Mesothelial cell of epicardium (in vitro differentiated cells): ENCODE data around the gene MAS1. TPM values are rescaled to one million over a fixed set of nuclear protein-coding genes. Genes with fewer than 3 reads are reported as not detected.

Experiments
- DNase-seq, 2 experiments: peaks; one replicate each; pipeline ENCODE4 v3.0.0; 2021; ENCODE audit warnings: low spot score in 2 of 2; ENCODE audit not compliant: unreplicated experiment in 2 of 2
- H3K27ac Mint-ChIP-seq: 2 replicates; pipeline ENCODE4 v1.8.0; 2021; ENCODE audit warnings: mixed read lengths
- H3K27me3 Mint-ChIP-seq: 2 replicates; pipeline ENCODE4 v1.8.0; 2021; ENCODE audit warnings: low read depth, mixed read lengths
- H3K36me3 Mint-ChIP-seq: 2 replicates; pipeline ENCODE4 v1.8.0; 2021; ENCODE audit warnings: mixed read lengths
- H3K4me1 Mint-ChIP-seq: 2 replicates; pipeline ENCODE4 v1.8.0; 2021; ENCODE audit warnings: mixed read lengths
- H3K4me3 Mint-ChIP-seq: 2 replicates; pipeline ENCODE4 v1.8.0; 2021; ENCODE audit warnings: mild to moderate bottlenecking, moderate library complexity, mixed read lengths
- H3K9me3 Mint-ChIP-seq: 2 replicates; pipeline ENCODE4 v1.8.0; 2021; ENCODE audit warnings: mixed read lengths
- total RNA-seq: library from RNA; stranded (reverse); gene quantifications from 3 replicates; pipeline ENCODE4 v1.2.1, GENCODE V29; 2021
- TF ChIP-seq, protein P1 (sequence below): fragments of 200-600 bp; sonication (generic); IDR thresholded peaks from one replicate; pipeline ENCODE4 v1.5.0; 2021; ENCODE audit warnings: antibody characterized with exemption; ENCODE audit not compliant: unreplicated experiment

Gene MAS1
- total RNA-seq, 1 donor from 2014 or later: not detected

DNA sequence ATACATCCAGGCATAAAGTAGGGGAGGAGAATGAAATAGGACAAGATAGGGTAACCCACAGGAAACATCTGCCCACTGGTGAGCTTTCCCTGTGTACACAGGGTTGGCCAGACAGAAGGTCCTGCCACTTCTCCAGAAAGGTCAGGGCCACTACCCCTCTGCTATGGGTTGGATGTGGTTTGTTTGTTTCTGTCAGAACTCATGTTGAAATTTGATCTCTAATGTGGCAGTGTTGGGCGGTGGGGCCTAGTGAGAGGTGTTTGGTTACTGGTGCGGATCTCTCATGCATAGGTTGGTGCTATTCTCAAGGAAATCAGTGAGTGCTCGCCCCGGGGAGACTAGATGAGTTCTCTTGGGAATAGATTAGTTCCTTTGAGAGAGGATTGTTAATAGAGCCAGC is 15.6 kb upstream of the MAS1 start:
- Mint-ChIP-seq H3K27ac (no peak overlapping the region), H3K4me3 (no peak overlapping the region), H3K27me3 (no peaks in the 10 kb centered on the region), H3K4me1 (no peaks in the 10 kb centered on the region), H3K36me3 (no peaks in the 10 kb centered on the region), H3K9me3 (peaks cover 2% of the 10 kb centered on the region)
- DNase-seq: no peak
- TF ChIP-seq, protein P1, sequence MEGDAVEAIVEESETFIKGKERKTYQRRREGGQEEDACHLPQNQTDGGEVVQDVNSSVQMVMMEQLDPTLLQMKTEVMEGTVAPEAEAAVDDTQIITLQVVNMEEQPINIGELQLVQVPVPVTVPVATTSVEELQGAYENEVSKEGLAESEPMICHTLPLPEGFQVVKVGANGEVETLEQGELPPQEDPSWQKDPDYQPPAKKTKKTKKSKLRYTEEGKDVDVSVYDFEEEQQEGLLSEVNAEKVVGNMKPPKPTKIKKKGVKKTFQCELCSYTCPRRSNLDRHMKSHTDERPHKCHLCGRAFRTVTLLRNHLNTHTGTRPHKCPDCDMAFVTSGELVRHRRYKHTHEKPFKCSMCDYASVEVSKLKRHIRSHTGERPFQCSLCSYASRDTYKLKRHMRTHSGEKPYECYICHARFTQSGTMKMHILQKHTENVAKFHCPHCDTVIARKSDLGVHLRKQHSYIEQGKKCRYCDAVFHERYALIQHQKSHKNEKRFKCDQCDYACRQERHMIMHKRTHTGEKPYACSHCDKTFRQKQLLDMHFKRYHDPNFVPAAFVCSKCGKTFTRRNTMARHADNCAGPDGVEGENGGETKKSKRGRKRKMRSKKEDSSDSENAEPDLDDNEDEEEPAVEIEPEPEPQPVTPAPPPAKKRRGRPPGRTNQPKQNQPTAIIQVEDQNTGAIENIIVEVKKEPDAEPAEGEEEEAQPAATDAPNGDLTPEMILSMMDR: no peak

GRCh38 chr6:159876242-159876641 is 14.5 kb upstream of the MAS1 start:
- H3K4me1 Mint-ChIP-seq: no peaks in the 10 kb centered on the region
- no peaks in the 10 kb centered on the region for H3K27me3 Mint-ChIP-seq
- no peaks in the 10 kb centered on the region for H3K9me3 Mint-ChIP-seq
- no peak for DNase-seq
- H3K4me3 Mint-ChIP-seq: no peak overlapping the region
- TF ChIP-seq, protein P1: no peak
- H3K36me3 Mint-ChIP-seq: no peaks in the 10 kb centered on the region
- H3K27ac Mint-ChIP-seq: no peak overlapping the region

DNA sequence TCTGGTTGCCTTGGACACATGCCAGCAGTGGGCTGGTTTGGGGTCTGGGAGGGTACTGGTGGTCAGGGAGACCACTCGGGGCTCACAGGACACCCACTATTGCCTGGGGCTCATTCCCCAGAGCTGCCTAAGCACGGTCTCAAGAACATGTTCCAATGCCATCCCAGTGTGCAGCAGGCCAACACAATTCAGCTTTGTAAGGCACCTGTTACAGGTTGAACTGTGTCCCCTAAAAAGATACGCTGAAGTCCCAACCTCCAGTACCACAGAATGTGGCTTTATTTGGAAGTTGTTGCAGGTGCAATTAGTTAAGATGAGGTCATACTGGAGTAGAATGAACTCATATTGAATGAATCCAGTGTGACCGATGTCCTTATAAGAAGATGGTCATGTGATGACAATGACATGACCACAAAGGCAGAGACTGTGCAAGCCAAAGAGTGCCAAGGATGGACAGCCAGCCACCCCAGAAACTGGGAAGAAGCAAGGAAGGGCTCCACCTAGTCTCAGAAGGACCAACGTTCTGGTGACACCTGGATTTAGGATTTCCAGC is 13.5 kb upstream of the MAS1 start:
- Mint-ChIP-seq H3K4me1 (no peaks in the 10 kb centered on the region), H3K27me3 (no peaks in the 10 kb centered on the region), H3K4me3 (no peak overlapping the region), H3K9me3 (no peaks in the 10 kb centered on the region), H3K36me3 (no peaks in the 10 kb centered on the region), H3K27ac (no peak overlapping the region)
- DNase-seq: no peak
- TF ChIP-seq, protein P1: no peak

- H3K27ac Mint-ChIP-seq: no peak overlapping the region
- H3K4me1 Mint-ChIP-seq: no peaks in the 10 kb centered on the region
- no peaks in the 10 kb centered on the region for H3K36me3 Mint-ChIP-seq
- no peak overlapping the region for H3K4me3 Mint-ChIP-seq
- no peak for DNase-seq
- H3K27me3 Mint-ChIP-seq: no peaks in the 10 kb centered on the region
- TF ChIP-seq, protein P1: no peak
- no peaks in the 10 kb centered on the region for H3K9me3 Mint-ChIP-seq
These were observed 12.4 kb upstream of the MAS1 start for GRCh38 chr6:159878341-159878740.

DNA sequence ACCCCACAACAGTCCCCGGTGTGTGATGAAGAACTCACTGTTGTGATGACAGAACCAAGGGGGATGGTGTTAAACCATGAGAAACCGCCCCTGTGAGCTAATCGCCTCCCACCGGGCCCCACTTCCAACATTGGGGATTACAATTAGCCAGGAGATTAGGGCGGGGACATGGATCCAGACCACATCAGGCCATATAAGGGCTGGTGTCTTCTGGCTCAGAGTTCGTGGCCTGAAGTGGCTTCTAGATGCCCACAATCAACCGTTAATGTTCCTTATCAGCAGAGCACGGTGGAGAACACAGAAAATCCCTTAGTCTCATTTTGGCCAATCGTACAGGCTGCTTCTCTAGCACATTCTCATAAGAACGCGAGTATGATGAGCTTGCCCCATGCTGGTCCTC is 10.9 kb upstream of the MAS1 start:
- TF ChIP-seq, protein P1: no peak
- Mint-ChIP-seq H3K36me3 (no peaks in the 10 kb centered on the region), H3K4me1 (no peaks in the 10 kb centered on the region), H3K27me3 (no peaks in the 10 kb centered on the region), H3K27ac (no peak overlapping the region), H3K9me3 (no peaks in the 10 kb centered on the region), H3K4me3 (no peak overlapping the region)
- no peak for DNase-seq

- Mint-ChIP-seq H3K27ac (no peak overlapping the region), H3K4me3 (no peak overlapping the region), H3K27me3 (no peaks in the 10 kb centered on the region), H3K36me3 (no peaks in the 10 kb centered on the region), H3K9me3 (no peaks in the 10 kb centered on the region), H3K4me1 (no peaks in the 10 kb centered on the region)
- DNase-seq: no peak
- TF ChIP-seq, protein P1: no peak
These were observed 10.3 kb upstream of the MAS1 start for GRCh38 chr6:159880412-159880975.
